HepG2 (cell line): Measurements from ENCODE around the gene SRI. TPM values are rescaled to one million over a fixed set of nuclear protein-coding genes. Genes with fewer than 3 reads are reported as not detected.

Experiments used
- ATAC-seq: fragments of 200-7000 bp; cut with Tn5 transposase; 3 replicates; pipeline ENCODE4 v1.9.1; 2020; ENCODE audit warnings: mild to moderate bottlenecking, moderate library complexity
- BruUV-seq: library from RNA; stranded (reverse); fragments of 400-500 nt; replicated peaks from 2 replicates; lab custom pipeline; 2021; lab: Mats Ljungman, UMichigan
- CTCF ChIA-PET: fragments of 300-600 bp; formaldehyde crosslinking; extraction: SDS; loops from one replicate; lab custom pipeline; 2021; ENCODE audit warnings: low total read pairs, inconsistent platforms, low intra/inter-chr PET ratio; lab: Yijun Ruan, JAX
- POLR2A ChIA-PET: fragments of 350-600 bp; sonication (Branson Sonifier 250); formaldehyde crosslinking; loops from one replicate; lab custom pipeline; 2020; ENCODE audit warnings: antibody characterized with exemption, inconsistent platforms; lab: Yijun Ruan, JAX
- DNase-seq: peaks from one replicate; pipeline ENCODE4 v3.0.0-alpha.2; 2015; ENCODE audit warnings: low spot score
- FAIRE-seq: peaks from 3 replicates; lab custom pipeline; 2011; peaks lifted over from hg19 to GRCh38; lab: Jason Lieb, UNC
- H2AFZ ChIP-seq: one replicate; pipeline ENCODE4 v1.6.1; 2011; ENCODE audit warnings: low read length, inconsistent platforms
- H3K27ac ChIP-seq: fragments of 300-600 bp; 3 replicates; pipeline ENCODE4 v1.8.0; 2011; ENCODE audit warnings: mixed run types, mild to moderate bottlenecking, mixed read lengths, low read length, inconsistent platforms; ENCODE audit not compliant: insufficient read depth; ENCODE audit errors: extremely low read length
- H3K27me3 ChIP-seq, 2 experiments: fragments of 200-600 bp in 1 of 2; 2 replicates in 1 of 2; 3 replicates in 1 of 2; pipeline versions ENCODE4 v1.6.0 to v1.8.0; 2011; ENCODE audit warnings: low read length in 2 of 2, mild to moderate bottlenecking in 2 of 2, moderate library complexity in 2 of 2, inconsistent platforms in 1 of 2; ENCODE audit not compliant: insufficient read depth in 2 of 2, control insufficient read depth in 1 of 2
- H3K36me3 ChIP-seq, 2 experiments: fragments of 200-600 bp in 1 of 2; replicated peaks in 1 of 2; 2 replicates in 1 of 2; 3 replicates in 1 of 2; pipeline versions ENCODE4 v1.5.1 to v1.8.0; 2011; ENCODE audit warnings: low read length in 2 of 2, inconsistent platforms in 1 of 2; ENCODE audit not compliant: insufficient read depth in 2 of 2, control insufficient read depth in 1 of 2
- H3K4me1 ChIP-seq: 2 replicates; pipeline ENCODE4 v1.5.1; 2012; ENCODE audit warnings: low read length, inconsistent platforms; ENCODE audit not compliant: insufficient read depth
- H3K4me2 ChIP-seq: 2 replicates; pipeline ENCODE4 v1.6.0; 2011; ENCODE audit warnings: low read depth, low read length, inconsistent platforms
- H3K4me3 ChIP-seq, 3 experiments: fragments of 200-600 bp in 1 of 3; sonication (generic), shearing (Covaris generic) in 1 of 3; replicated peaks in 1 of 3; 2 replicates each; pipeline ENCODE4 v1.5.1; 2011 to 2016; ENCODE audit warnings: low read length in 3 of 3, inconsistent platforms in 2 of 3, low read depth in 2 of 3, mild to moderate bottlenecking in 2 of 3, control low read depth in 1 of 3, mixed read lengths in 1 of 3; ENCODE audit not compliant: insufficient read depth in 1 of 3
- H3K79me2 ChIP-seq: one replicate; pipeline ENCODE4 v1.6.1; 2011; ENCODE audit warnings: low read length, inconsistent platforms; ENCODE audit not compliant: insufficient read depth
- H3K9ac ChIP-seq: 2 replicates; pipeline ENCODE4 v1.6.0; 2011; ENCODE audit warnings: mild to moderate bottlenecking, low read depth, low read length, inconsistent platforms; ENCODE audit not compliant: insufficient read depth
- H3K9me3 ChIP-seq: 2 replicates; pipeline ENCODE4 v1.5.1; 2012; ENCODE audit warnings: mild to moderate bottlenecking, low read length
- H4K20me1 ChIP-seq: 2 replicates; pipeline ENCODE4 v1.6.0; 2011; ENCODE audit warnings: inconsistent platforms, mild to moderate bottlenecking, low read length, moderate library complexity; ENCODE audit not compliant: insufficient read depth
- ARID3A ChIP-seq: IDR thresholded peaks from 2 replicates; pipeline ENCODE4 v1.6.1; 2012; ENCODE audit warnings: low read depth, low read length, improper control_type of control experiment
- KLF12 ChIP-seq: sonication (generic); formaldehyde crosslinking; IDR thresholded peaks from 2 replicates; pipeline ENCODE4 v1.4.0; 2020; ENCODE audit warnings: missing genetic modification reagents, borderline replicate concordance
- MAFF ChIP-seq: IDR thresholded peaks from 2 replicates; pipeline ENCODE4 v1.6.1; 2011; ENCODE audit warnings: low read depth, low read length, improper control_type of control experiment
- MAFK ChIP-seq, 2 experiments: IDR thresholded peaks in 1 of 2; conservative IDR thresholded peaks in 1 of 2; 2 replicates each; pipeline ENCODE4 v1.6.1; 2011; ENCODE audit warnings: improper control_type of control experiment in 2 of 2, low read length in 2 of 2
- RARA ChIP-seq: IDR thresholded peaks from 2 replicates; pipeline ENCODE4 v1.6.1; 2016; ENCODE audit warnings: missing genetic modification reagents, missing compliant biosample characterization
- TGIF2 ChIP-seq: IDR thresholded peaks from 2 replicates; pipeline ENCODE4 v1.6.1; 2016; ENCODE audit warnings: control low read depth, missing compliant biosample characterization
- ZKSCAN5 ChIP-seq: sonication (generic); formaldehyde crosslinking; IDR thresholded peaks from 2 replicates; pipeline ENCODE4 v1.5.1; 2020; ENCODE audit warnings: mild to moderate bottlenecking, missing genetic modification reagents
- ZNF44 ChIP-seq: sonication (generic); formaldehyde crosslinking; IDR thresholded peaks from 2 replicates; pipeline ENCODE4 v1.5.1; 2020; ENCODE audit warnings: mild to moderate bottlenecking, missing genetic modification reagents
- ZNF501 ChIP-seq: sonication (generic); formaldehyde crosslinking; IDR thresholded peaks from 2 replicates; pipeline ENCODE4 v1.5.1; 2020; ENCODE audit warnings: mild to moderate bottlenecking, moderate library complexity, missing genetic modification reagents
- WGBS: methylation state at CpG from one replicate; pipeline ENCODE4 v1.1.6; 2017; ENCODE audit warnings: low lambda C conversion rate; 5-methylcytosine and 5-hydroxymethylcytosine counted together
- in situ Hi-C: cut with HindIII; loops from 2 replicates; pipeline ENCODE4 v1.10.0; 2017; ENCODE audit warnings: low pct_unique_long_range_greater_than_20kb; ENCODE audit not compliant: extremely low pct_ligation_motif_present
- intact Hi-C: fragments of 100-400 bp; cut with micrococcal nuclease; formaldehyde crosslinking; loops from one replicate; pipeline ENCODE4 v1.10.0; 2022; ENCODE audit not compliant: unreplicated experiment
- polyA plus RNA-seq, 8 experiments: library from polyadenylated mRNA; depleted of rRNA in 3 of 8; stranded (reverse) in 7 of 8; unstranded in 1 of 8; fragments of >200 nt; fragmentation: Illumina TruSeq in 4 of 8; extraction: Trizol in 4 of 8; gene quantifications; 2 replicates each; pipeline versions ENCODE4 v1.2.1 to v1.2.3, GENCODE V29; 2011 to 2016; ENCODE audit warnings: low read depth in 4 of 8, missing spikeins in 1 of 8, mixed read lengths in 1 of 8; ENCODE audit not compliant: insufficient read depth in 1 of 8
- total RNA-seq, 5 experiments: library from RNA; depleted of rRNA; stranded (reverse); fragments of >200 nt; fragmentation: Illumina TruSeq; extraction: Trizol; gene quantifications; 2 replicates each; pipeline ENCODE4 v1.2.3, GENCODE V29; 2016; ENCODE audit warnings: low read depth in 1 of 5

SRI gene
- total and polyA plus RNA-seq, 2 of the 13 experiments (the other 11 are each of a cell fraction or from before 2014, with no cell fraction given) = 0.33 TPM; not detected in 1

DNA sequence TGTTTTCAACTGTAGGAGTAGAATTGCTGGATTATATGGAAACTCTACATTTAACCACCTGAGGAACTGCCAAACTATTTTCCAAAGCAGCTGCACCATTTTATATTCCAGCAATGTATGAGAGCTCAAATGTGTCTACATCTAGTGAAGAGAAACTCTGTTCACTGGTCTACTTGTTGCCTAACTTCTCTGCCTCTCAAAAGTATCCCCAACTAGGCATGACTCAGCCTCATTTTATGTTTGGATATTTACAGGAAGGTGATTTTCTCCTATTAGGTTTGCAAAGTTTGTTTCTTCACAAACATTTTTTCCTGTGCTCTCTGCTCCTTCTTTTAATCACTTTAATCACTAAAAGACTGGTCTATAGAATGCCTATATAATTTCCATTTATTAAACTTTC lies 37.1 kb upstream of the SRI start:
- intact Hi-C loops (no loop called here), in situ Hi-C loops (no loop called here)
- Histone ChIP-seq H2AFZ (no peak overlapping the region), H3K36me3 (no peaks in the 10 kb centered on the region), H3K79me2 (no peaks in the 10 kb centered on the region), H3K4me1 (peaks cover 2% of the 10 kb centered on the region), H3K9me3 (peaks cover 14% of the 10 kb centered on the region; the same call in 1 of the 2 replicates)
- TF ChIP-seq ARID3A (no peak), TGIF2 (no peak), ZNF44 (CRISPR knock-in tag) (no peak)
- TF ChIP-seq, all 625 proteins: peak for 0
- H3K27ac ChIP-seq = no peak overlapping the region
- BruUV-seq = no TSS peak
- no peak for ATAC-seq
- no peak overlapping the region for H3K4me3 ChIP-seq
- ChIA-PET CTCF (no interaction called here), POLR2A (no interaction called here)
- H3K27me3 ChIP-seq = no peaks in the 10 kb centered on the region
- FAIRE-seq = no peak
- no peak overlapping the region for H3K9ac ChIP-seq
- H4K20me1 ChIP-seq = no peaks in the 10 kb centered on the region
- H3K4me2 ChIP-seq = no peak overlapping the region
- DNase-seq = no peak

- no peaks in the 10 kb centered on the region for H4K20me1 ChIP-seq
- H3K9me3 ChIP-seq = peaks cover 14% of the 10 kb centered on the region; the same call in 1 of the 2 replicates
- ATAC-seq = no peak
- in situ Hi-C loops (no loop called here), intact Hi-C loops (no loop called here)
- no peak overlapping the region for H3K4me3 ChIP-seq
- no peak overlapping the region for H2AFZ ChIP-seq
- TF ChIP-seq KLF12 (CRISPR knock-in tag) (no peak), ZNF501 (CRISPR knock-in tag) (no peak), MAFF (peak; percentile 46), RARA (CRISPR knock-in tag) (no peak), MAFK (conservative IDR thresholded peaks at IDR 0.05 in 1 of 2, IDR thresholded peaks at IDR 0.05 in 1 of 2; ENCODE audit: low read length in 2 of 2) (peak; percentile 21 to 71; a peak in 3 of 4 replicates), ZKSCAN5 (no peak)
- TF ChIP-seq, all 625 proteins: peak for 2
- 0% methylated on average over 1 of the region's 2 CpGs for WGBS
- Histone ChIP-seq H3K4me1 (no peaks in the 10 kb centered on the region), H3K9ac (no peak overlapping the region), H3K4me2 (no peak overlapping the region), H3K27me3 (no peaks in the 10 kb centered on the region), H3K36me3 (no peaks in the 10 kb centered on the region), H3K27ac (no peak overlapping the region), H3K79me2 (no peaks in the 10 kb centered on the region)
- BruUV-seq = no TSS peak
- DNase-seq (peak; percentile 3), FAIRE-seq (no peak)
- ChIA-PET POLR2A (no interaction called here), CTCF (no interaction called here)
These were observed 35.0 kb upstream of the SRI start for GRCh38 chr7:88254721-88255424.
